CD4-positive, alpha-beta T cell treated with Interleukin-21 for 1 hour (primary cell): ENCODE results near the gene TMC6.

Source experiments
- DNase-seq: peaks from one replicate; pipeline ENCODE4 v3.0.0-alpha.2; 2020

The TMC6 gene

DNA sequence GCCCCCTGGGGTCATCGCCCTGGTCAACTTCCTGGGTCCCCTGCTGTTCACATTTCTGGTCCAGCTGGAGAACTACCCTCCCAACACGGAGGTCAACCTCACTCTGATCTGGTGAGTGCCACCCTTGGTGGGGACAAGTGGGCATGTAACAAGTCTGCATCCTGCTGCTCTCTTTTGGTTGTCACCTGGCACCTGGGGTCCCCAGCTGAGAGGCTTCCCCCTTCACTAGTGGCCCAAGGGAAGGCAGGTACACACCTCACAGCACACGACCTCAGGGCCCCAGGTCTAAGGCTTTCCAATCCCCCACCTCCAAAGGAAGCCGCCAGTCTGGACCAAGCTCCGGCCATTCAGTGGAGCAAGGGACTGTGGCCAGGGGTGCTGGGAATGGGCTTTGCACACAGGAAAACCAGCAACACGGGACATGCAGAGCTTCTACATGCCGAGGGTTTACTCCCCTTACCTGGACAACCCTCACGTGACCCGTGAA lies 6.4 kb upstream of the TMC6 start:
- DNase-seq, result no peak

DNA sequence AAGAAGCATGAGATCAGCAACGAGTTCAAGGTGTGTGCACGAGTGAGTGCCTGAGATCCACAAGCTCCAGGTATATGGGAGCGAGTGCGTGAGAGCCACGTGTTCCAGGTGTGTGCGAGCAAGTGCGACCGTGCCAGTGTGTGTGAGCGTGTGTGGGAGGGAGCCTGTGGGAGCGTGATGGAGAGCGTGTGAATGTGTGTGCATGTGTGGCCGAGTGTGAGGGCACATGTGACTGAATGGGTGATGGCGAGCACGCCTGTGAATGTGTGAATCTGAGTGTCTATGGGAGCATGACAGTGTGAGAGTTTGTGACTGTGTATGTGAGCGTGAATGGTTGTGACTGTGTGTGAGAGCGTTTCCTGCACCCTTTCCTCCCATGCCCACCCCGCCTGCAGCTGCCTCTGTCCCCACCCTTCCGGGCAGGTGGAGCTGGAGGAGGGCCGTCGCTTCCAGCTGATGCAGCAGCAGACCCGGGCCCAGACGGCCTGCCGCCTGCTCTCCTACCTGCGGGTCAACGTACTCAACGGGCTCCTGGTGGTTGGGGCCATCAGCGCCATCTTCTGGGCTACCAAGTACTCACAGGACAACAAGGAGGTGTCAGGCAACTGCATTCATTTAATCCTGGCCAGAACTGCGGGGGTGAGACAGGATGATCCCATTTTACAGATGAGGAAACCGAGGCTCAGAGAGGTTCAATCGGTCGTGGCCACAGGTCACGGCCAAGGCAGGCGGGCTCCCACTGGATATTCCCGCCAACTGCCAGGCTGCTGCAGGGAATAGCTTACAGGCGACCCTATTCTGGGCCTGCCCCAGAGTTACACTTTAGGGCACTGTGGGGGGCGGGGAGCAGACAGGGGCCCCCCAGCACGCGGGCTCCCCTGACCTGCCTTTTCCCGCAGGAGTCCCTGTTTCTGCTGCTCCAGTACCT lies 5.7 kb upstream of the TMC6 start:
- peak; percentile 89 for DNase-seq

DNA sequence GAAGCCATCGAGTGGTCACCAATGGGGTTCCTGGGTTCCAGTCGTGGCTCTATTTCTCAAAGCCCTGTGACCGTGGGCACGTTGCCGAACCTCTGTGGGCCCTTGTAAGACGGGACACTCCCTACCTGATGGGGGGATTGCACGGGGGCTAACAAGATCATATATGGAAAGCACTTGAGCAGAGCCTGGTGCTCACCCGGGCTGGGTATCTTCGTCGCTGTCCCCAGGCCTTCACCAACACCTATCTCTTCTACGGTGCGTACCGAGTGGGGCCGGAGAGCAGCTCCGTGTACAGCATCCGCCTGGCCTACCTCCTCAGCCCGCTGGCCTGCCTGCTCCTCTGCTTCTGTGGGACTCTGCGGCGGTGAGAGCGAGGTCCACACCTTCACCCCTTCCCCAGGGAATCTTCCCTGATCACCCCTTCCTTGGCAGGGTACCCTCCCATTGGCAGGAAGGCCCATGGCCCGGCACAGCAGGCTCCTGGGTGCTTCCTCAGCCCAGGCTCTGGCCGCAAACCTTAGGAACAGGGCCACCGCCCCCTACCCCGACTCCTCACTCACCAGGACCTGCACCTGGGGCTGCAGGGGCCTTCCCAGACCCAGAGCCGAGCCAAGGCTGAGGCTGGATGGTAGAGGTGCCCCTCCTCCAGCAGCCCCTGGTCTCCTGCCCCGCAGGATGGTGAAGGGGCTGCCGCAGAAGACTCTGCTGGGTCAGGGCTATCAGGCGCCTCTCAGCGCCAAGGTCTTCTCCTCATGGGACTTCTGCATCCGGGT lies 4.8 kb upstream of the TMC6 start:
- no peak for DNase-seq

DNA sequence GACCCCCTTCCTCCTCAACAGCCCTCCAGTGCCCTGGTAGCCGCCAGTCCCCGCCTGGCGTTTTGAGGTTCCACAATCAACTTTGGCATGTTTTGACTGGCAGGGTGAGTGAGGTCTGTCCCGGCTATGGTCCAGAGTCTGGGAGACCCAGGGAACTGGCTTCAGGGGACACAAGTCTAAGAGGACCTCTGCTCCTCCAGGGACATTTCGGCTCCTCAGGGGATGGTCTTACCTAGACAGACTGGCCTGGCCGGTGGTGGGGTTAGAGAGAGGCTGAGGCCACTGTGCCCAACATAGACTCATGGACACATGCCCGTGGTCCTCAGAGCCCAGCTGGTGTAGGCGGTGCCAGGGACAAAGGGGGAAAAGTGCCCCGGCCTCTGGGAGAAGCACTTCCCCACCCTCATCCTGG lies 4.2 kb upstream of the TMC6 start:
- DNase-seq, result no peak

DNA sequence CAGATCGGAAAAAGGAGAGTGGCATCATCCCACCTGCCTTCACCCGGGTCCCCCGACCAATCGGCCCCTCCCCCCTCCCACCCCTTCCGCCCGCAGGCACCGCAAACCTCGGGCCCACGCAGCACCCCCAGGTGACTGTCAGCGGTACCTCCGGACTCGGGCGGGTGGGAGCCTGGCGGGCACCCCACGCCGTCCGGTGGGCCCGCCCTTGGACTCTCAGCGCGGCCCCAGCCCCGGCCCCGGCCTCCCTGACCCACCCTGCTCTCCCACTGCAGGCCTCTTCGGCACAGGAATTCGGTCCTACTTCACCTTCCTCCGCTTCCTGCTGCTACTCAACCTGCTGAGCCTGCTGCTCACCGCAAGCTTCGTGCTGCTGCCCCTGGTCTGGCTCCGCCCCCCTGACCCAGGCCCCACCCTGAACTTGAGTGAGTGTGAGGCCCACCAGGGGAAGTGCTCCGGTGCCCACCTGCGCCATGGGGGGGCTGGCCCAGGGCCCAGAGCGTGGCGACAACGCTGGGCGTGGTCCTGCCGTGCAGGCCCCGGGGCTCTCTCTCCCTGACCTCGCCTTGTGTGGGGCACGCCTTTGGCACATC lies 3.6 kb upstream of the TMC6 start:
- DNase-seq, result peak; percentile 82

DNA sequence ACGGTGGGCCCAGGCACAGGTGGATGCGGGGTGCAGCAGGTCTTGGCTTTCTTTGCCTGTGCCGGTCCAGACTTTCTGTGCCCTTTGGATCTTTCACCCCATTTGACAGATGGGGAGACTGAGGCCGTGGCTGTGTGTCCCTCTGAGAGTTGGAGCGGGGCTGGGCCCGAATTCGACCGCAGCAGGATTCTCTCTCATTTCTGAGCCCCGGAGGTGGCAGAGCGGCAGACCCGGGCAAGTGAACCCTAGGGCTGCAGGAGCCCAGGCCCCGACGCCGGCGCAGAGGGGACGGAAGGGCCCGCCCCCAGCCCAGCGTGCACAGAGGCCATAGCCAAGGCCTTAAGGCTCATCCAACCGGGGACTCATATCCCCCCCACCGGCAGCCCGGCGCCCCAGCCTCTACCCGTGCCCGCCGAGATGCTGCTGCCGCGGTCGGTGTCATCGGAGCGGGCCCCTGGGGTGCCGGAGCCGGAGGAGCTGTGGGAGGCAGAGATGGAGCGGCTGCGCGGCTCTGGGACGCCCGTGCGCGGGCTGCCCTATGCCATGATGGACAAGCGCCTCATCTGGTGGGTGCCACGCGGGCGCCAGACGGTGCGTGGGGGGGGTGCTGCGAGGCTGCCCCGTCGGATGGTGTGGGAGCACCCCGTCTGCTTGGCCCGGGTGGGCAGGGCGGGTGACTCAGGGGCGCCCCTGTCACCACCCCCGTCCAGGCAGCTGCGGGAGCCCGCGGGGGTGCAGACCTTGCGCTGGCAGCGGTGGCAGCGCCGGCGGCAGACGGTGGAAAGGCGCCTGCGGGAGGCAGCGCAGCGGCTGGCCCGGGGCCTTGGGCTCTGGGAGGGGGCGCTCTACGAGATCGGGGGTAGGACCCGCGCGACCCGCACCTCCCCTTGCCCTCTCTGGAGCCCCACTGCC lies 2.9 kb upstream of the TMC6 start:
- no peak for DNase-seq

DNA sequence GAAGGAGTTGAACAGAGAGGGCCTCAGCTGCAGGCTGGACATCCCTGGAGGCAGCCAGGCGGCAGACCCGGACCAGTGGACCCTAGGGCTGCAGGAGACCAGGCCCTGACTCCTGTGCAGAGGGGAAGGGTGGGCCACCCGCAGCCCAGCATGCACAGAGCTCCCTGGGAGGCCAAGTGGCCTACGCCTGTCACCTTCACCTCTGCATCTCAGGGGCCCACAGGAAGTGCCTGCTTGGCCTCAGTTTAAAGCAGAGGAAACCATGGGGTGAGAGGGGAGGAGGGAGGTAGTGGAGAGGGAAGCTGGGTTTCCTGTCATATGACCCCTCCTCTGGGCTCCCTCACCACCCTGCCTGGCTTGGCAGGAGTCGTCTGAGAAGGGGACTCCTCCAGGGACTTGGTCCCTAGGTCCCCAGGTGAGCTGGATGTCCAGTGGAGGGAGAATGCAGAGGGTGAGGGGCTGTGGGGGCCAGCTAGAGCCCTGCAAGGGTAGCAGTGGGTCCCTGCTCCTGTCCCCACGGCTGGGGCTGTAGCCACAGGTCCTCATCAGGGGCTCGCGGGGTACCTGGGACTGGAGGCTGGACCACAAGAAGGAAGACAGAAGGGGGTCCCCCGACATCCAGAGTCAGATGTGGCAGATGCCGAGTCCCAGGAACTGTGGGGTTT lies 2.0 kb upstream of the TMC6 start, which contains the start of gene TMC8:
TMC8 (plus strand) TSS at position 335 of the 665 bp plus-strand sequence. CDS start 818 bp downstream, outside the sequence.
- peak; percentile 91 for DNase-seq

DNA sequence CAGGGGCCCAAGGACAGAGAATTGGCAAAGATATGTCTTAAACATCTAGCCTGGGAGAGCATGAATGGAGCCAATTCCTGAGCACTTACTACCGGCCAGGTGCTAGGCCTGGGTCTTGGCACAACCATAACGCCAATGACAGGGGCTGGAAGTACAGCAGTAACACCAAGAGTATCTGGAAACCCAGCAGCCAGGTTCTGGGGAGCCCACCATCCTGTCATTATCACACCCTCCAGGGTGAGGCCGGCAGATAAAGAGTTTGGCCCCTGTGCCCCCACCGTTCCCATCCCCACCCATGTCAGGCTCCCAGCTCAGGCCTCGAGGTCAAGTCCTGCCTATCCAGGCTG lies 1.5 kb upstream of the TMC6 start:
- DNase-seq, result no peak

DNA sequence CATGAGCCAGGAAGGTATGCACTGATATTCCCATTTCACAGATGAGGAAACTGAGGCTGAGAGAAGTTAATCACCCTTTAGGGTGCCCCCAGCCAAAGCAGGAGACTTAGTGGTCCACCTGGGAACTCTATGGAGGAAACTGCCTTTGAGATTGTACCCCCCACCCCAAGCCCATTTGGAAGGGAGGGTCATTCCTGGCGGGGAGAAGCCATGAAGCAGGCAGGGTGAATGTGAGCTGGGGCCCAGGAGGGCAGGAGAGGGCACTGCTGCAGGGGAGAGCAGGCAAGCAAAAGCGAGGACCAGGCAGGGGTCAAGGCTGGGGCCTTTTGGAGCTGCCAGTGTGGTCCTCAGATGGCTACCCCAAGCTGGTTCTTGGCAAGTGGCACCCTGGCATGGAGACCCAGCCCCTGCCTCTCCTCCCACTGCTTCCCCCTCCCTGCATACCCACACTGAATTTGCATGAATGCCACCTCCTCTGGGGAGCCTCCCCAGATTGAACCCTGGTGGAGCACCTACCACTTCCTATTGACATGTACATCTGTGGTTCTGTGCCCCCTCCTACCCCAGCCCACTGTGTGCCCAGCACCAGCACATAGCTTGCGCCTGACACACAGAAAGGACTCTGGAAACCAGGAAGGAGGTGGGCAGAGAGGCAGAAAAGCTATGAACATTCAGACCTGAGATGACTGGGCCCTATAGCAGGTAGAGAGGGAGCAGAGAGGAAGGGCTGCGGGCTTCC lies 965 bp upstream of the TMC6 start:
- DNase-seq, result peak; percentile 61

DNA sequence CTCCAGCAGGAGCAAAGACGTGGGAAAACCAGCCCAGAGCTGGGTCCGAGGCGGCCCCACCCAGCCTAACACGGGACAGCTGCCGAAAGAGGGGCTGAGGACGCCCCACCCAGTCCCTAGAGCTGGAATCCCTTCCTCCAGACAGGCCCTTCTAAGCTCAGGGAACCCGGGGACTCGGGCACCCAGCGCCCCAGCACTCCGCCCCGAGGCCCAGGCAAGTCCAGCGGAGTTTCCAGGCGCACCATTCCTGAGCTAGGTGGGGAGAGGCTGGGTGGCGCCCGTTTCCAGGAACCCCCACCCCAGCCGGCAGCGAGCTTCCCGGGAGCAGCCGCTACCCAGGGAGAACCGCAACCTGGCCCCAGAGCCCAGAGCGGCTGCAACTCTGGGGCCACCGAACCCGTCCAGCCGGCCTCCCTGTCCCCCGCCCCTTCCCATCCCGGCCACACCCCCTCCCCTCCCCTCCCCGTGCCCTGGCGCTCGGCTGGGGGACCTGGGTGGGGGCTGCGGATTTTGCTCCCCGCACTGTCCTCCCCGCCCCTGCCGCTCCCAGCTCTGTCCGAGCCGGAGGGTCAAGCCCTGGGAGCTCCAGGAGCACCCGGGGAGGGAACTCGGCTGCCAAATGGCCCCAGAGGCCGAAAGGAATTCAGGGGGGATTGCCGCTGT lies 536 bp downstream of the TMC6 start:
- no peak for DNase-seq

DNA sequence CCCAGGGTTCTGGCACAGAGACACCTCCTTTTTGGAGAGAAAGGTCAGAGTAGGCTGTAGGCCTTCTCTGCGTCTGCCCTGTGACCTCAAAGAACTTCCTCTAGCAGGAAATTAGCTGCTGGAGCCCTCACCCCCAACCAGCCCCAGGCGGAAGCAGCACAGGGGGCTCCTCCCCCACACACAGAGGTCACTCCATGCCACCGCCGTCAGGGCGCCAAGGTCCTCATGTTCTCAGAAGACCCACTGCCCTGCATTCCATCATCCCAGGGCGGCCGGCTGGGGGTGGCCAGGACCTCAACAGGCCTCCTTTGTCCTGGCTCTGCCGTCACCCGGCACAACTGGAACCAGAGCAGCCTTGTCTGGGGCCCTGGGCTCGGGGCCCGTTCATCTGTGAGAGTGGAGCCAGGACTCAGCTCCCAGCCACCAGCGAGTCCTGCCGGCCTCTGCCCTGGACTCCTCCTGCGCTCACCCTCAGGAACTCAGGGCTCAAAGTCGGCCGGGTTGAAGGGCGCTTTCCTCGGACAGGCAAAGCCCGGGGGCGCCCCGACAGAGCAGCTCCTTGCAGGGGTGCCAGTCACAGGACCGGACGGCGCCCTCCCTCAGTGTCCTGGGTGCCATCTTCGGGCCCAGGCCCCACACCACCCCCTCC lies 1.2 kb downstream of the TMC6 start:
- DNase-seq, result peak; percentile 81

DNA sequence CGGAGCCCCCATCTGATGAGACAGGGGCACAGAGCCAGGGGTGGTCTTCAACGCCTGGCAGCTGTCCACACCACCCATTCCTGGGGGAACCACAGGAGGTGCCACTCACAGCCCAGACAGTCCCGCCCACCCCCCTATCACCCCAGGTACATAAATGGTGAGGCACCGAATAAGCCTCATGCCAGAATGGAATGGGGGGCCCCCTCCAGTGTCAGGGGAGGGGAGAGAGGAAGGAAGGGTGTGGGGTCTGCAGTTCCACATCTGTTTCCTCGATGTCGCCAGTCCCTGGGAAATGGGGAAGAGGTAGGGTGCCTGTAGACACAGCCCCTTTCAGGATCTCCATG lies 1.7 kb downstream of the TMC6 start:
- DNase-seq, result no peak

DNA sequence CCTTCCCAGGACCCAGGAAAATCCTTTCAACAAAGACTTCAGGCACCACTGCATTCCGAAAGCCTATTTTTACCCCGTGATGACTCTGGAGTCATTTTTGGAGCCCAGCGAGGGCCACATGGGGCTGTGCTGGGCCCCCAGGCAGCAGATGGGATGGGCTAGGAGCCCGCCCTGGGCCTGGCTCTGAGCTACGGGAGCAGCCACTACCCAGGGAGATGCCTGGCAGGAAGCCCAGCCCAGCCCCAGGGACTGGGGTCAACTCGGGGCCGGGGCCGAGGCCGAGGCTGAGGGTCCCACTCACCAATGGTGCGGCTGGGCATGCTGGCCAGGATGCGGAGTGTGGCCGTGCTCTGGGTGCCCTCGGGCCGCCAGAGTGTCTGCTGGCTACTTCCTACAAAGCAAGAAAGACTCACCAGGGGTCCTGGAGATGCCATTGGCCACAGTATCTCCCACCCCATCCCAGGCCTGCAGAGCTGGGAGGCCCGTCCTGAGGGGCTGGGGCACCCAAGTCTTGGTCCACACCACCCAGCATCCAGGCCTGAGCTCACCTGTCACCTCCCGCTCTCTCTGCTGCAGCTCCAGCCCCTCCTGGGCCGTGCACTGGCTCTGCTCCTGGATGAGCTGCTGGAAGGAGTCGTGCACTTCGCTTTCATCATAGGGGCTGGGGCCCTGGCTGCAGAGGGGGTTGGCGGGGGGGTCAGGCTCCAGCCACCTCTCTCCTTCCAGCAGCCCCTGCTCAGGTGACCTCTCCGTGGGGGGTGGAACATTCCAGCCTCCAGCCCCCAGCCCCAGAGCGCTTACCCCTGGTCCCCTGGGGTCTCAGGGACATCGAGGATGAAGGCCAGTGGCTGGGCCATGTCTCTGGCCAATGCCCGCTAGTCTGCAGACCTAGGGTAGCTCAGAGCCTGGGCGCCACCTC lies 2.3 kb downstream of the TMC6 start:
- DNase-seq, result no peak

DNA sequence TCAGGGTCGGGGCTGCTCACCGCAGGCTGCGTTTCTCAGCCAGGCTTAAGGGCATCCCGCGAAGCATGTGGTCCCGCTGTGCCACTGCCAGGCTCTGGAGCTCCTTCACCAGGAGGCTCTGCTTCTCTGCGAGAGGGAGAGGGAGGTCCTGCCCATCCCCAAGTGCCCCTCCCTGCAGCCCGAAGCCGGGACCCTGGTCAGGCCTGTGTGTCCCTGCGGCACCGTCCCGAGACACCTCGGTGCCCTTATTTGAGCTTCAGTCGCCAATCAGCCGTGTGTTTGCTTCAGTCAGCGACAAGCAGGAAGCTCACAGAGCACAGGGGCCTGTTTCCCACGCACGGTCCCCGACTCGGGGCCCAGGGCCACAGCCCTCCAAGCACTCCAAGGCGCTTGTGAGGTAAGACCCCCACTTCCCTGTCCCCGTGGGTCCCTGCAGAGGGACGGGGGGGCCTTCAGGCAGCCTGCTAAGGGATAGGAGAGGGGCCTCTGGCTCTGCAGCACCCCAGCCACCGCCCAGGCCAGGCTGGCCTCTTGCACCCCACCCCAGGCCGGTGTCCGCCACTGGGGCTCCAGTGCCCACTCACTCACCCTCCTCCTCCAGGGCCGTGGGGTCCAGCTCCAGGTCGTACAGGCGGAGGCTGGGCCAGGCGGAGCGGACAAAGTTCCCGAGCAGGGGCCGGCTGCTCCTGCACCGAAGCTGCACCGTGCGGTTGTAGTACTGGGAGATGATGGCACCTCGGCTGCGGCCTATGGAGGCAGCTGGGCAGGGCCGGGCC lies 3.2 kb downstream of the TMC6 start:
- no peak for DNase-seq

GRCh38 chr17:78124836-78125137 lies 3.8 kb downstream of the TMC6 start:
- no peak for DNase-seq

DNA sequence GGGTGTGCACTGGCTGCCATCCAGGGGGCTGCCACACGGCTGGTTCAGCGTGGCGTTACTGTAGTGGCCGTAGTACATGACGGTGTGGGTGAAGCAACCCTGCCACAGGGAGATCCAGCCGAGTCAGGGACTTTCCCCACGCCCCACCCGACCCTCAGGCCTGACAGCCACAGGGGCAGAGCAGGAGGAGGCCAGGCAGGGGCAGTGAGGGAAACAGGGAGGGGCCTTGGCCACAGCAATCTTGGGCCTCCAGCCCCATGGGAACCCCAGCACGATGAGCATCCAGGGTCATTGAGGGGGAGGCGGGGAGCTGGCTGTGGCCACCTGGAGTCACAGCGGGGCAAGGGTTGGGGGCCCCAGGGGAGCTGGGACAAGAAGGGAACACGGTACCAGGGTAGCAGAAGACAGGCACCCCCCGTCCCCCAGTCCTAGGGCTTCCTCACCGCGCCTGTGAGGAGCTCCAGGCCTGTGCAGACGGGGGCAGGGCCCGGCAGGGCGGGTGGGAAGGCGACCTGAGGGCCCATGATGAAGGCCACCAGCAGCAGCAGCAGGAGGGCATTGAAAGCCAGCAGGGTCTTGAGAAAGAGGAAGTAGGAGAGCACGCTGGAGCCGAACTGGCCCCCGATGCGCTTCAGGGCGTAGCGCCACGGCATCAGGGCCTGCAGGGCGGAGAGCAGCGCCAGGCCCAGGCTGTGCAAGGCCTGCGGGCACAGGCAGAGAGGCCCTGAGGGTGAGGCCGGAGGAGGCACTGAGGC lies 4.3 kb downstream of the TMC6 start:
- DNase-seq, result no peak

DNA sequence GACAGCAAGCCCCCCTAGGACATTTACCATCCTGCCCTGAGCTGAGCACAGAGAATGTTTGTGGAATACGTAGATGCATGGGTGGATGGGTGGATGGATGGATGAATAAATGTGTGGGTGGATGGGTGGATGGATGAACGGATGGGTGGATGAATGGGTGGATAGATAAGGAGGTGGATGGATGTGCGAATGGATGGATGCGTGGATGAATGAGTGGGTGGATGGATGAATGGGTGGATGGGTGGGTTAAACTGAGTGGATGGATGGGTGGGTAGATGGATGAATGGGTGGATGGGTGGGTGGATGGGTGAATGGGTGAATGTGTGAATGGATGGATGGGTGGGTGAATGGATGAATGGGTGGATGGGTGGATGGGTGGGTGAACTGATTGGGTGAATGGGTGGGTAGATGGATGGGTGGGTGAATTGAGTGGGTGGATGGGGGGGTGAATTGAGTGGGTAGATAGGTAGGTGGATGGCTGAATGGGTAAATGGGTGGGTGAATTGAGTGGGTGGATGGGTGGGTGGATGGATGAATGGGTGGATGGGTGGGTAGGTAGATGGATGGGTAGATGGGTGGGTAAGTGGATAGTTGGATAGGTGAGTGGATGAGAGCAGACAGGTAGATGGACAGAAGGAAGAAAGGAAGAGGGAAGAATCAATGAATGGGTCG lies 5.2 kb downstream of the TMC6 start:
- DNase-seq, result no peak
